ENCODE data around the gene PHLPP1.

Gene PHLPP1

DNA sequence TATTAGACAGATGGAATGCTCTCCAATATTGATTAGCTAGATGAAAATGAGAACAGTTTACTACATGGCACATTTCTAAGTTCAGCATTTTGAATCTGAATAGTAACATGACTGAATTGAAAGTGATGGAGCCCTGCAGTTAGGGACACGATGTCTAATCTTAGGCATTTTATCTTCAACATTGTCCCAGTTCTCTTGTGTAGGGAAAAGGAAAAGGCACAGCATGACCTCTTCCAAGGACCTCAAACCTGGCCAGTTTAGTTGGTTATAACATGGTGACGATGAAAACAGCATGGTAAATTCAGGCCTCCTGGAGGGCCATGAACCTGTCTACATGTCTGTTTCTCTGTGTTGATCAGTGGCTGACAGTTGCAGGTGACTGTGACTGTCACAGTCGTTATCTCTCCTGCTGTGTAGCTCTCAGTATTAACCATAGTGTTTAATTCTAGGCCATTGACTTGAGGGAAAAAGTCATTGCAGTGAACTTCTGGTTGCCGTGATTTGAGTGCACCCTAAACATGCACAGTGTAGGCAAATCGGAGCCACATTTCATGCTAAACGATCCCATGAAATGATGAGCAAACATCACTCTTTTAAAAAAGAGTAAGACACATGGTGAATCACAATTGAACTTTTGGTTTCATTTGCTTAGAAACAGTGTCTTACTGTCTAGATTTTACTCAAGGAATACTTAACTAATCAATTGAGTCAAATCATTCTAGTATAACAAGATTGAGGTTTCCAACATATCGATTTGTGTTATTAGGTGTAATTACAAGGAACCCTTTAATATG, 129.7 kb downstream of the PHLPP1 start:
- no peak for DNase-seq (ENCODE audit: low read depth in 2 of 2, low spot score in 1 of 2)

DNA sequence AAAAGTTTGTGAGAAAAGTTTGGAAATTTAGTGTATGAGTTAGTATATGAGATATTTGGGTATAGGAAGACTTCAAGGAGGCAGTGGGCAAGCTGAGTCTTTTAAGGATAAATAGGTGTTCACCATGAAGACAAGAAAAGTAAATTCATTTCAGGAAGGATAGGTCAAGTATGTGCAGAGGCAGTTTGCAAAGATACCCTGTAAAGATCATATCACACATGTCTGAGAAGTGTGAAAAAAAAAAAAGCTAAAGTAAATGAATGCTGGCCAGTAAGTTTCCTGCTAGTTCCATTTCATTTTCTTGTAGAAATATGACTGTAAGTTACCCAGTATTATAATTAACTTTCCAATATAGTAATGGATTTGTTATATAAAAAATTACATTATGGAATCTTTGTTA, 131.0 kb downstream of the PHLPP1 start:
- DNase-seq (ENCODE audit: low read depth in 2 of 2, low spot score in 1 of 2) = no peak

DNA sequence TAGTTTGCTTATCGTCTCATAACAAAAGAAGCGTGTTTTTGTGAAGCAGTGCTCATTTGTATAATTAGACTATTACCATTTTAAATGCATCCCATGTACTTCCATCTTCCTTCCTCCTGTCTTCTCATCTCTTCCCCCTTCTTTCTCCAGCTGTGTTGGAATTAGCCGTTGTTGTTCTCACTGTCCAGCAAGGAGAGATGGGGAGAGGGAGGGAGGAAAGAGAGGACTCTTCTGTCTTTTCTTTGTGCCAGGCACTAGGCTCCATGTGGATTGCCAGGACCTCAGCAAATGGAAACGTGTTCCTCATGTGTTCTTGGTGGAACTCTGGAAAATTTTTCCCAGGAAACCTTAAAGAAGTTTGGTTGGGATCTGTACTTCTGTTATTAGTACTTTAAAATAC, 131.7 kb downstream of the PHLPP1 start:
- no peak for DNase-seq (ENCODE audit: low read depth in 2 of 2, low spot score in 1 of 2)

DNA sequence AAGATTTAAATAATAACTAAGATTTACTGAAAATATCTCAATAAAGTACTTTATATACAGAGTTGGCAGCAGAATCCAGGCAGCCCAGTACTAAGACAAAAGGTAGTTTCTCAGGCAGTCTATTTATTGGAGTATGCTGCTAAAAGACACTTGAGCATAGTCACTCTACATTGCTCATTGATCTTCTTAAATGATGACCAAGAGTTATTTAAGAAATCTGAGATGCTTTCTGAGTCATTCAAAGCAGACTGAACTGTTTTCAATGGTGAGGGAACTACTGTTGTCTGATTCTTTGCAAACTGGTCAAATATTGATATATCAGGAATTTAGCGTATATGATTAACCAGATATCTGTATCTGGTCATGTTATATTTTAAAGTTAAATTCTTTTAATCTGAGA, 133.6 kb downstream of the PHLPP1 start:
- DNase-seq (ENCODE audit: low read depth in 2 of 2, low spot score in 1 of 2) = no peak

DNA sequence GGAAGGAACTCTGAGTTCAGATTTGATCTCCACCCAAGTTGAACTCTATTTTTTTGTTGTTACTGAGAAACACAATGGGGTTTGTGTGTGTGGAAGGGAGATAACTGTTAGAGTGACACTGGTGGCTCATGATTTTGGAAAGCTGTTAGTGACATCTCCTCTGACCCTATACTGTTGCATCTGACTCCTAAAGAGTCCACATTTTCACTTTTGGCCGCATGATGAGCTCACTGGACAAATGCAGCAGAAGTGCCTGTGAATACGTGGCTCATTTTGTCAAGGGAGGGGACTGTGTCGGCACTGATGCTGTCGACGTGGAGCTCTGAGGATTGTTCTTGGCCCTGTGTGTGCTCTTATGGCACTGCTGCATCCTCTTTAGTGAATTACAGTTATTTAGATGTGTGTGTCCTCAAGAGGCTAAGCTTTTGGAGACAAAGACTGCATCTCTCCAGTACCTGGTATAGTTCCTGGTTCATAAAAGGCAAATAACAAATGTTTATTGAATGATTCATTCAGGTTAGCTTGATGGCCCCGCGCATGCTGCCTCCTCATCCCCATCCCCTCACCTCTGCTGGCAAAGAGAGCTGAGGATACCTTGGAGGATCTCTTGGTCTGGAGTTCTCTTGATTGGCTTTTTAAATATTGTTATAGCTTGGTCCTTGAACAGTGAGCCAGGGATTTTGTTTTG, 135.4 kb downstream of the PHLPP1 start:
- no peak for DNase-seq (ENCODE audit: low read depth in 2 of 2, low spot score in 1 of 2)

DNA sequence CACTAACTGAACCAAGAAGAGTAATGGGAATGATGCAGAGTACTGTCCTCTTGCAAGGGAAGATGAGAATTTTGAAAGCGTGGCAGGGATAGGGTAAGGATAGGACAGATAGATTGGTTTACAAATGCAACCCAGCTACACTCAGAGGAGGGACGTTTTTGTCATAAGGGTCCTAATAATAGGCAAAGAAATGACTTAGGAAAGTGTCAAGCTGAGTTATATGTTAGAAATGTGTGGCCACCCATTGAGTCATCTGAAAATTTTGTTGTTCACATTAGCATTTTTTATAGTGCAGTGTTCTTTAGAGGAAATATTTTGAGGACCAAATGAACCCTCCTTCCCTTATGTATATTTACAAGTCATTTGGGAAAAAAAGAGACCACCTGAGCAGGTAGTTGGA, 137.5 kb downstream of the PHLPP1 start:
- DNase-seq (ENCODE audit: low read depth in 2 of 2, low spot score in 1 of 2) = no peak

DNA sequence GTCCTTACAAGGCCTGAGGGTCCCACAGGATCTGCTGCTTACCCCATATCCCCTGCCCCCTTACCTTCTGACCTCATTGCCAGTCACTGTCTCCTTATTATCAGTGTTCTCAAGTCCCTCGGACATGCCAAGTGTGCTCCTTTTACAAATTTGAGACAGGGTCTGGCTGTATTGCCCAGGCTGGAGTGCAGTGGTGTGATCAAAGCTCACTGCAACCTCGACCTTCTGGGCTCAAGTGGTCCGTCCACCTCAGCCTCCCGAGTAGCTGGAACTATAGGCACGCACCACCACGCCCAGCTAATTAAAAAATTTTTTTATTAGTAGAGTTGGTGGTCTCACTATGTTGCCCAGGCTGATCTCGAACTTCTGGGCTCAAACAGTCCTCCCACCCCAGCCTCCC, 141.0 kb downstream of the PHLPP1 start:
- no peak for DNase-seq (ENCODE audit: low read depth in 2 of 2, low spot score in 1 of 2)

DNA sequence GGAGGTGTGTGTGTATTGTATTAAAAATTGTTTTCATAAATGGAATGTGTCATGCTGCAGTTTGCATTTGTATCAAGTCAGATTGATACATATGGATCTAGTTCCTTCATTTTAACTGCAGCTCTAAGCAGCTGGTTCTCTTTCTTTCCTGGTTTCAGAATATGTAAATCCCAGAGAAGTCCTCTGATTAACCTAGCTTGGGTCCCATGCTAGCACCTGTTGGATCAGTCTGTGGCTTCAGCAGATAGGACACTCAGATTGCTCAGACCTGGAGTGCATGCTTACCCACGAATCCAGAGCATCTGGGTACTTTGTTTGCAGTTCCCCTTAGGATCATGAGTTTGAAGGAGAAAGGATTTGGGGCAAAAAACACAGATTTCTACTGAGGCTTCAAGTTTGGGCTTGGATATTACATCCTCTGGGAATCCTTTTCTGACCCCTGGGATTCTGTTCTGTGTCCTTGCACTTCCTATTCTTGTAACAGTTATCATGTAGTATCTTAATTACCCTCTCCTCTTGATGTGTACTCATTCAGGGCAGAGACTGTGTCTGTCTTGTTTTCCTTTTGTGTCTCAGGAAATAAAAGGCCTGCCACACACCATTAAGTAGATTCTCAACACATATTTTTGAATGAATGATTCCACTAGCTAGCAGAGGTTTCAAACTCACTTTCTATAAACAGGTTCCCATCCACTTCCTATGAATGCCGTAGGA, 142.1 kb downstream of the PHLPP1 start:
- no peak for DNase-seq (ENCODE audit: low read depth in 2 of 2, low spot score in 1 of 2)

DNA sequence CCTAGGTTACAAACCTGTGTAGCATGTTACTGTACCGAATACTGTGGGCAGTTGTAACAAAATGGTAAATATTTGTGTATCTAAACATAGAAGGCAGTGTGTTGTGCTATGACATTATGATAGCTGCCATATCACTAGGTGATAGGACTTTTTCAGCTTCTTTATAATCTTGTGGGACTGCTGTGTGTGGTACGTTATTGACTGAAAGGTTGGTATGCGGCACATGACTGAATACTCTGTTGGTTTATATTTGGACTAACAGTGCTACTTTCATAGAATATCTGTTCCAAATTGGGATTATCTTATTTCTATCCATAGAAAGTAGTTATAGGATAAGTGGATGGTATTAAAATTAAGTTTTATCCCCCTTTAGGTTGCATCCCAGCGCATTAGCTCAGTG, 144.7 kb downstream of the PHLPP1 start:
- DNase-seq (ENCODE audit: low read depth in 2 of 2, low spot score in 1 of 2) = no peak

DNA sequence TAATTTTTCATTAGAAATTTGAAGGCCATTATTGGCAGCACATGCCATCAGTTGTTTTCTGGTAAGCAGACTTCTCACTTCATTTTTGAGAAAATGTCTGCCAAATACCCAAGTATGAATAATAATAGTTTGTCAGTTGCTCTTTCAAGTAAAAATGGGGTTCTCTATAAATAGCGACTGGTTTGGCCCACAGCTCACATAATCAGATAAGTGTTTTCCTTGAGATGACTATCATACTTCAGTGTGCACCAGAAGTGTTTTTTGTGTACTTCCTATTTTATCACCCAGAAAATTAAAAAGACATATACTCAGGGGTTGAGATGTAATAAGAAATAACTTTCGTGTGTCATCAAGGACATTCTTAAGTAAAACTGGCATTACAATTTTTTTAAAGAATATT, 147.1 kb downstream of the PHLPP1 start:
- no peak for DNase-seq (ENCODE audit: low read depth in 2 of 2, low spot score in 1 of 2)

DNA sequence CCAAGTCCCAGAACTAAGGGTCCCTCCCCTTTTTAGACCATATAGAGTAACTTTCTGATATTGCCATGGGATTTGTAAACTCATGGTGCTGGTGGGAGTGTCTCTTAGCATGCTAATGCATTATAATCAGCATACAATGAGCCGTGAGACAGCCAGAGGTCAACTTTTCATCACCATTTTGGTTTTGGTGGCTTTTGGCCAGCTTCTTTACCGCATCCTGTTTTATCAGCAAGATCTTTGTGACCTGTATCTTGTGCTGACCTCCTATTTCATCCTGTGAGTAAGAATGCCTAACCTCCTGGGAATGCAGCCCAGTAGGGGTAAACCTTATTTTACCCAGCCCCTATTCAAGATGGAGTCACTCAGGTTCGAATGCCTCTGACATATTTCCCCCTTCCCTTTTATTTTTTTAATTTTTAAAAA, 148.2 kb downstream of the PHLPP1 start:
- no peak for DNase-seq (ENCODE audit: low read depth in 2 of 2, low spot score in 1 of 2)

DNA sequence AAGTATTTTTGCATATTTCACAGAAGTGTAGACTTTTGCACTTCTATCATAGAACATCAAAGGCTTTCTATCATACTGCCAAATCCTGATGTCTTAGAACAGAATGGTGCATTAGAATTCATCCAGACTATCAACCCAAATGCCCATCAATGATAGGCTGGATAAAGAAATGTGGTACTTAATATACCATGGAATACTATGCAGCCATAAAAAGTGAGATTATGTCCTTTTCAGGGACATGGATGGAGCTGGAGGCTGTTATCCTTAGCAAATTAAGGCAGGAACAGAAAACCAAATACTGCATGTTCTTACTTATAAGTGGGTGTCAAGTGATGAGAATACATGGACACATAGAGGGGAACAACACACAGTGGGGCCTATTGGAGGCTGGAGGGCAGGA, 150.2 kb downstream of the PHLPP1 start:
- no peak for DNase-seq (ENCODE audit: low read depth in 2 of 2, low spot score in 1 of 2)

DNA sequence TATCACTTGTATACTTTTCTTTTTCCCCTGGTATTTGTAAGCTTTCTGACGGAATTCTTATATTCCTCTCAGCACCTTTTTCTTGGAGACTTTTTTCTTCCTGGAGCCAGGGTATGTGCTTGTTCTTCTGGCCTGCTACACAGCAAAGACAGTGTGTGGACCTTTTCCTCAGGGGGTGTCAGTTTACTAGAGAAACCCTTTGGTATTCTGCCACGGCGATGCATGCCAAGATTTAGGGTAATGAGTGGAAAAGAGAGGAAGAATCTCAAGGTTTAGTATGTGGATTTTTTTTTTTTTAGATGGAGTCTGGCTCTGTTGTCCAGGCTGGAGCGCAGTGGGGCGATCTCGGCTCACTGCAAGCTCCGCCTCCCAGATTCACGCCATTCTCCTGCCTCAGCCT, 152.2 kb downstream of the PHLPP1 start:
- no peak for DNase-seq (ENCODE audit: low read depth in 2 of 2, low spot score in 1 of 2)

DNA sequence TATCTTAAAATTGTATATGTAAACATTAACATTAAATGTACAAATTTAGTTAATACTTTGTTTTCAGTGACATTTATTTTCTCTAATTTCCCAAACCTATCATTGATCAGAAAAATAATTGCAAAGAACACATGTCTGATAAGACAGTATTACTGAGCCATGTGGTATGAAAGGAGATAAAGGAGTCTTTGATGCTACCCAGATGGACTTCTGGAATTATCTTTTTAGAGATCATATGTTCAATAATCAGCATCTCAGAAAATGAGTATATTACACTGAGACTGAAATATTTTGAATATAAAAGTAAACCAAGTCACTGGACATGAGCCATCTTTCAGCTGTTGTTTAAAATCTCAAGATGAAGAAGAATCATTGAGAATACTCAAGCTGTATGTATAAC, 153.3 kb downstream of the PHLPP1 start:
- no peak for DNase-seq (ENCODE audit: low read depth in 2 of 2, low spot score in 1 of 2)

DNA sequence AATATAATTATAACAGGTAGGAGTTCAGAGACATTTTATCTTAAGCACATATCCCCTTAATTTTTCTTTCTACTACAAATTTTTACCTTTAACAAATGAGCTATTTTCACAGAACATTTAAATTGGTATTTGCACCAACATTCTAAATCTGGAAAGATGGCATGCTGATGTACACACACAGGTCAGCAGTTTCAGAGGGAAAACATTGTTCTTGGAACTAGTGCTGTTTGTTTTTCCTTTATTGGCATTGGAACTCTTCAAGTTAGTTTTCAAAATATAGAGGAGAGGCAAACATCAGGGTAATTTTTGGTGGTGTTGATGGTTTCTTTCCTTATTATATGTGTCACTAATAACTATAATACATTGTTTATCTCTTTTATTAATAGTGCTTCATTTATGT, 155.3 kb downstream of the PHLPP1 start:
- DNase-seq (ENCODE audit: low read depth in 2 of 2, low spot score in 1 of 2) = no peak

DNA sequence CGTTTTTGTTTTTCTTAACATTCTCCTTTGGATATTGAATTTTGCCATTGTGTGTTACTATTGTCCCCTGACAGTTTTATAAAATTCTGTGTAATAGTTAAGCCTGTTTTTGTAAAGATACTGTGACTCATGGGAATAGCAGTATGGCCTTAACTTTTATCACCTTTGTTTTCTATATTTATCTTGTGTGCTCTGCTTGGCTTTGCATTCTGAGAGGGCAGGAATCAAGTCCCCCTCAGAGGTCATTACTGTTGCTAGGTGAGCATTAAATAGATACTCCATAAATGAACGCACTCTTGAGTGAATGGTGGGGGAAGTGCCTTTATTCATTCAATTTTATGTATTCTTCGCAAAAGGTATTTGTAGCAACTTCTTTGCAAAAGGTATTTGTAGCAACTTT, 160.0 kb downstream of the PHLPP1 start:
- no peak for DNase-seq (ENCODE audit: low read depth in 2 of 2, low spot score in 1 of 2)

DNA sequence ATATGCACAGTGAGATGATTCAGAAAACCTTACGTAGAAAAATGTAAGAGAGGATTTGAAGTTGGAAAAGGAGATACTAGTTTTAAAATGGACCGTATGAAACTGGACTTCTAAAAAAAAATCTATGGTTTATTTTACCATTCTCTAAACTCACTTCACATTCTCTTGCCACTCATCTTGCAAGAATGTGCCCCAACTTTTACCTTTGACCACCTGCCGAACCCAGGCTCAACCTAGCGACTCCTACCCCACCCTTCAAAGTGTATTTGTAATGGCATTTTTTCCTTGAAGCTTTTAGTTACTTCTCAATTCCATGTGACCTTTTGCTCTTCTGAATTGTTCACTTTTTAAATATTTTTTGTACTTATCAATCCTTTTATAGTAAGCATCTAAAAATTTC, 160.8 kb downstream of the PHLPP1 start:
- no peak for DNase-seq (ENCODE audit: low read depth in 2 of 2, low spot score in 1 of 2)

DNA sequence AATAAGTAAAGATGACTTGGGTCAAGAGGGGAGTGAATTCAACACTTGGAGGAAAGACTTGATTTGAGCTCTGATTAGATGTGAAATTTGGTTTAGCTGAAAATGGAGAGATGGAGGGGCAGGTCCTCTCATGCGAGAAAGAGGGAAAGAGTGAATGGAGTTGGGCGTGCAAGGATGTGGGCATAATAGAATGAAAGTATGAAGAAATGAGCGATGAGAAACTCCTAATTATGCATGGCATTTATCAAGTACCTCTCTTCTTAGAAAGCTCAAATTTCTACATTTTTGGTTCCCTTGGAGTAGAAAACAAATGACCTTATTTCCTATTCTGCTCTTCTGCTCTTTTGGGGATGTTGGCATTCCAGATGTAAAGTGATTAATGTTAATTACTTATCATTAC, 161.5 kb downstream of the PHLPP1 start:
- DNase-seq (ENCODE audit: low read depth in 2 of 2, low spot score in 1 of 2) = no peak

DNA sequence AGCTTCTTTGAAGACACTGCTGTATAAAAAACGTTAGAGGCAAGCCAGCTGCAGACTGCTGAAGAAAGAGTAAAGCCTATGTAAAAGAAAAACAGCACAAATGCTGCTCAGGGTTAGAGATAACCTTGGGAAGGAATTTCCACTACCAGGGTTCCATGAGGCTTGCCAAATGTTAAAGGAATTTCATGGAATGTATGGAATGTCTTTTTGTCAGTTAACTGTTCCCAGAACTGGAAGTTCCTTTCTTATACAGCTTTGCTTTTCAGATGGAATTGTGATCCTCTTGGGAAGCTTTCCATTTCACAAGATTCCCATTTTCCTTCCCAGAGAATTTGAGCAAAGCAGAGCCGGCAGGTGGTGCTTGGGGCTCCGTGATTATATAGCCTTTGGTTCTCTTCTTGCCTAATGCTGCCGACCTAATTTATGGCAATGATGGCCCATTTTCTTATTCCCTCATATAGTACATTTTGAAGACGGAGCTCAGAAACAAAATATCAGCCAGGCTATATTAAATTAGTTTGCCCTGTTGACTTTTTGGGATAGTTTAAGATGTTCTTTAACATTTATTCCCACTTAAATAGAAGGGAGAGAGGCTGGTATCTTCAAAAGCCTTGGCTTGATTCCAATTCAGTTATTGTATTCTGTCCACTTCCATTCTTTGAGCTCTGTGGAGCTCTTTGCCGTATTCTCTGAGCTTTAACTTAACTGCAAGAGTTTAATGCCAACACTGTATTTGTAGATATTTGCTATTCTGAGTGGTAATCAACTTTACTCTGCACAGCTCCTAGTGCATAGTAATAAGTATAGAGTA, 162.3 kb downstream of the PHLPP1 start:
- no peak for DNase-seq (ENCODE audit: low read depth in 2 of 2, low spot score in 1 of 2)

DNA sequence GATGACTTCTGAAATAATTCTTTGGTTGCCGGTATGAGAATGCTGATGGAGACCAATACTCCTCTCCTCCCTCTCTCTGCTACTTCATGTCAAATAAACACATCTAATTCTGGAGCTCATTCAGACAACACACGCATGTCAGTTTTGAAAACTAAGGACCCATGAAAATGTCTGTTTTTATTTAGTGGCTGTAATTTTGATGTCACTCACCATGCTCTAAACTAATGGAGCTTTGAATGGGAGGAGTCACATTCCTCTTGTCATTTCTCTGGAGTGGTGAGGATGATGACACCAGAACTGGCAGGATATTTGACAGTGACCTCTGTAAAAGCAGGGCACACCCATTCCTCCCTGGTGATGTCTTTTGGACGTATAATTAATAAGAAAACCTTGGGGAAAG, 163.0 kb downstream of the PHLPP1 start:
- no peak for DNase-seq (ENCODE audit: low read depth in 2 of 2, low spot score in 1 of 2)

DNA sequence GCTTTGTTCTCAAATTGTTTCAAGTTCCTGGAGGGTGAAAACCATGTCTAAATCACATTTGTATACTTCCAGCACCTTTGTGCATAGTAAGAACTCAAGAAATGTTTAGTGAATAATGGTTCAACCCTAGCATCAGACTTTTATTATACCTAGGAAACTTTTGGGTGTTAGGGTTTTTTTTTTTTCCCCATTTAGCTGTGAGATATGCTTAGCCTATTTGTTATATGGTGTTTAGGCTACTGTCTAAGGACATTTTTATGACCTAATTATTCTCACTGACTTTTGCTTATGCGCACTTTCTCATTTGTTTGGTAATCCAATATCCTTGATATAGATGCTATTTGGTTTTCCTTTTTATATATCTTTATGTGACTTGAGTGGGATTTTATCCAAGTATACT, 164.7 kb downstream of the PHLPP1 start:
- DNase-seq (ENCODE audit: low read depth in 2 of 2, low spot score in 1 of 2) = no peak

All from stimulated activated CD8-positive, alpha-beta memory T cell treated with anti-CD3 and anti-CD28 coated beads, Interleukin-4, amount 100 ng/mL, for 1 hour (primary cell).